GM12878 (cell line): ENCODE measurements around the gene SPOCK1. TPM values are rescaled to one million over a fixed set of nuclear protein-coding genes. Genes with fewer than 3 reads are reported as not detected.

ENCODE experiments used
- ATAC-seq: fragments of 200-7000 bp; cut with Tn5 transposase; 3 replicates; pipeline ENCODE4 v1.9.1; 2020; ENCODE audit warnings: mild to moderate bottlenecking, moderate library complexity
- BruUV-seq: library from RNA; stranded (reverse); fragments of 400-500 nt; replicated peaks from 2 replicates; lab custom pipeline; 2021; lab: Mats Ljungman, UMichigan
- CTCF ChIA-PET: fragments of 300-600 bp; sonication (Branson Sonifier 250); formaldehyde crosslinking; extraction: SDS; loops from one replicate; lab custom pipeline; 2021; ENCODE audit warnings: inconsistent platforms; lab: Yijun Ruan, JAX
- POLR2A ChIA-PET: fragments of 350-600 bp; formaldehyde crosslinking; extraction: SDS; loops from one replicate; lab custom pipeline; 2021; ENCODE audit warnings: inconsistent platforms; lab: Charles Lee
- RAD21 ChIA-PET: fragments of 300-600 bp; sonication (Branson Sonifier 250); formaldehyde crosslinking; loops from one replicate; lab custom pipeline; 2023; ENCODE audit warnings: antibody characterized with exemption; ENCODE audit not compliant: unreplicated experiment; lab: Charles Lee
- SMC1A ChIA-PET: fragments of 300-600 bp; sonication (Branson Sonifier 250); formaldehyde crosslinking; loops from one replicate; lab custom pipeline; 2023; ENCODE audit not compliant: unreplicated experiment, uncharacterized antibody; lab: Charles Lee
- DNase-seq: peaks from one replicate; pipeline ENCODE4 v3.0.0-alpha.2; 2011; ENCODE audit warnings: low read depth, low spot score
- FAIRE-seq: peaks from 3 replicates; lab custom pipeline; 2011; peaks lifted over from hg19 to GRCh38; lab: Jason Lieb, UNC
- H2AFZ ChIP-seq: 2 replicates; pipeline ENCODE4 v1.6.0; 2011; ENCODE audit warnings: low read depth, low read length, control low read depth; ENCODE audit not compliant: control insufficient read depth
- H3K27ac ChIP-seq: 2 replicates; pipeline ENCODE4 v1.5.1; 2011; ENCODE audit warnings: control low read depth; ENCODE audit not compliant: control insufficient read depth, insufficient read depth
- H3K27me3 ChIP-seq, 2 experiments: replicated peaks in 1 of 2; 2 replicates each; pipeline versions ENCODE4 v1.6.0 to v1.6.1; 2011; ENCODE audit warnings: low read length in 1 of 2; ENCODE audit not compliant: control insufficient read depth in 2 of 2, insufficient read depth in 2 of 2
- H3K36me3 ChIP-seq, 2 experiments: 2 replicates each; pipeline ENCODE4 v1.5.1; 2011; ENCODE audit warnings: low read length in 1 of 2; ENCODE audit not compliant: control insufficient read depth in 2 of 2, insufficient read depth in 2 of 2
- H3K4me1 ChIP-seq: 2 replicates; pipeline ENCODE4 v1.6.1; 2011; ENCODE audit warnings: mild to moderate bottlenecking, low read length, moderate library complexity, mixed read lengths; ENCODE audit not compliant: control insufficient read depth, insufficient read depth
- H3K4me2 ChIP-seq: 2 replicates; pipeline ENCODE4 v1.6.0; 2011; ENCODE audit warnings: control low read depth; ENCODE audit not compliant: control insufficient read depth, insufficient read depth
- H3K4me3 ChIP-seq: fragments of 200-600 bp; sonication (generic); 2 replicates; pipeline ENCODE4 v1.5.1; 2016
- H3K79me2 ChIP-seq: 2 replicates; pipeline ENCODE4 v1.6.0; 2011; ENCODE audit warnings: low read length; ENCODE audit not compliant: control insufficient read depth, insufficient read depth
- H3K9ac ChIP-seq: 2 replicates; pipeline ENCODE4 v1.8.0; 2011; ENCODE audit warnings: low read length, control low read depth, mixed read lengths; ENCODE audit not compliant: control insufficient read depth, insufficient read depth
- H3K9me3 ChIP-seq: replicated peaks from 3 replicates; pipeline ENCODE4 v1.5.1; 2011; ENCODE audit warnings: mild to moderate bottlenecking, low read length; ENCODE audit not compliant: control insufficient read depth, insufficient read depth
- H4K20me1 ChIP-seq: 2 replicates; pipeline ENCODE4 v1.6.0; 2011; ENCODE audit not compliant: control insufficient read depth, insufficient read depth
- E2F4 ChIP-seq: IDR thresholded peaks from 2 replicates; pipeline ENCODE4 v1.6.1; 2012; ENCODE audit warnings: low read depth, low read length, improper control_type of control experiment
- HDAC2 ChIP-seq: fragments of 200-600 bp; sonication (generic); IDR thresholded peaks from 2 replicates; pipeline ENCODE4 v1.6.1; 2017
- IRF3 ChIP-seq: fragments of 450-650 bp; IDR thresholded peaks from 2 replicates; pipeline ENCODE4 v1.6.1; 2014; ENCODE audit warnings: mild to moderate bottlenecking
- IRF5 ChIP-seq: fragments of 450-650 bp; IDR thresholded peaks from 2 replicates; pipeline ENCODE4 v1.6.1; 2017; ENCODE audit warnings: borderline replicate concordance
- SMAD1 ChIP-seq: fragments of 450-650 bp; IDR thresholded peaks from 2 replicates; pipeline ENCODE4 v1.6.1; 2018; ENCODE audit warnings: mild to moderate bottlenecking, low read depth; ENCODE audit not compliant: partially characterized antibody
- ZBTB33 ChIP-seq: fragments of 450-650 bp; IDR thresholded peaks from 2 replicates; pipeline ENCODE4 v1.6.1; 2017; ENCODE audit warnings: mild to moderate bottlenecking
- ZNF274 ChIP-seq: IDR thresholded peaks from one replicate; pipeline ENCODE4 v1.8.0; 2011; ENCODE audit not compliant: insufficient read length, insufficient read depth
- WGBS: methylation state at CpG from one replicate; pipeline ENCODE4 v1.1.6; 2016; ENCODE audit warnings: low lambda C conversion rate; ENCODE audit not compliant: insufficient replicate concordance, insufficient coverage; ENCODE audit errors: missing lambda C conversion rate; 5-methylcytosine and 5-hydroxymethylcytosine counted together
- in situ Hi-C: fragments of 300-500 bp; cut with MboI; formaldehyde crosslinking; loops from 9 replicates; pipeline ENCODE4 v1.14.3; 2018; ENCODE audit warnings: mixed read lengths
- intact Hi-C: fragments of 100-400 bp; cut with micrococcal nuclease; formaldehyde crosslinking; loops from one replicate; pipeline ENCODE4 v1.14.2; 2022; ENCODE audit not compliant: unreplicated experiment
- polyA plus RNA-seq, 11 experiments: library from polyadenylated mRNA; depleted of rRNA in 4 of 11; unstranded in 6 of 11; stranded (reverse) in 5 of 11; fragments of >200 nt; fragmentation: Nextera tagmentation in 4 of 11; fragmentation: Illumina TruSeq in 1 of 11; extraction: Ambion mirVana in 4 of 11; extraction: Trizol in 1 of 11; gene quantifications; 1 replicate in 1 of 11; 2 replicates in 10 of 11; pipeline versions ENCODE4 v1.2.1 to v1.2.3, GENCODE V29; 2011 to 2016; ENCODE audit warnings: inconsistent platforms in 2 of 11, missing spikeins in 2 of 11, low read depth in 1 of 11
- total RNA-seq, 4 experiments: library from RNA; depleted of rRNA in 3 of 4; stranded (reverse); fragments of >200 nt in 3 of 4; fragmentation: Illumina TruSeq in 1 of 4; extraction: Trizol in 1 of 4; gene quantifications; 2 replicates each; pipeline versions ENCODE4 v1.2.1 to v1.2.3, GENCODE V29; 2013 to 2021

Gene SPOCK1
- total and polyA plus RNA-seq, 10 of the 15 experiments (the other 5 are each of a cell fraction or from before 2014, with no cell fraction given): 0.06 to 0.68 (median 0.25) TPM; not detected in 3

- TF ChIP-seq IRF3: no peak
- TF ChIP-seq, all 136 proteins: peak for 0
These were observed 464.2 kb downstream of the SPOCK1 start (continued) for GRCh38 chr5:137034764-137035479.

GRCh38 chr5:137034213-137034612 is 464.9 kb downstream of the SPOCK1 start:
- FAIRE-seq (no peak), ATAC-seq (no peak), DNase-seq (no peak)
- Histone ChIP-seq H3K9me3 (no peaks in the 10 kb centered on the region), H3K9ac (no peak overlapping the region), H3K4me2 (no peak overlapping the region), H4K20me1 (no peaks in the 10 kb centered on the region), H3K79me2 (no peaks in the 10 kb centered on the region), H3K4me3 (no peak overlapping the region), H3K27ac (no peak overlapping the region), H2AFZ (no peak overlapping the region), H3K27me3 (no peaks in the 10 kb centered on the region; a peak in 1 of 4 replicates), H3K4me1 (no peaks in the 10 kb centered on the region), H3K36me3 (no peaks in the 10 kb centered on the region)
- intact Hi-C loops (no loop called here), in situ Hi-C loops (no loop called here)
- RAD21 ChIA-PET: no interaction called here
- SMC1A ChIA-PET: no interaction called here
- BruUV-seq: no TSS peak
- CTCF ChIA-PET: no interaction called here
- WGBS: 50% methylated on average over 4 of the region's 4 CpGs
- POLR2A ChIA-PET: no interaction called here
- TF ChIP-seq IRF5 (no peak), ZBTB33 (no peak), E2F4 (no peak), ZNF274 (no peak), SMAD1 (no peak), HDAC2 (no peak)
